Stimulated activated CD4-positive, alpha-beta T cell treated with anti-CD3 and anti-CD28 coated beads, Interleukin-4, amount 100 ng/mL, for 4 hours (primary cell): ENCODE data around the gene MAP3K13.

Experiments used
- DNase-seq, 2 experiments: peaks; one replicate each; pipeline ENCODE4 v3.0.0-alpha.2; 2020

The MAP3K13 gene

DNA sequence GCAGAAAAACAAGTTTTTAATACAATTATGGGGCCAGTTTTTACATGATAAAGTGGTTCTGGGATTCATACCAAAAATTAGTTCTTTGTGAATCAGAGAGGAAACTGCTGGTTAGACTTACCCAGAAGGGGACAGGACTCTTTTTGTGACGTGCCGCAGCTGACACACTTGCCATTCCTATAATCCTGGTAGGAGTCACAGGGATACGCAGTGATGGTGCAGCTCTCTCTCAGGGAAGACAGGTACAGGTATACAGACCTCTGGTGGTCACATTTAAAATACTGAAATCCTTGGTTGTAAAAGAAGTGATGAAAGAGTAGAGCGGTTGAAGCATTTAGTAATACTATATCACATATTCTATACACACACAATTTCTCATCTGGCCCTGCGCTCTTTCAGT lies 156.1 kb downstream of the MAP3K13 start:
- no peak for DNase-seq

GRCh38 chr3:185521349-185522138 lies 158.6 kb downstream of the MAP3K13 start:
- no peak for DNase-seq

- DNase-seq = no peak
Observed at GRCh38 chr3:185526349-185526951, 163.5 kb downstream of the MAP3K13 start.

DNA sequence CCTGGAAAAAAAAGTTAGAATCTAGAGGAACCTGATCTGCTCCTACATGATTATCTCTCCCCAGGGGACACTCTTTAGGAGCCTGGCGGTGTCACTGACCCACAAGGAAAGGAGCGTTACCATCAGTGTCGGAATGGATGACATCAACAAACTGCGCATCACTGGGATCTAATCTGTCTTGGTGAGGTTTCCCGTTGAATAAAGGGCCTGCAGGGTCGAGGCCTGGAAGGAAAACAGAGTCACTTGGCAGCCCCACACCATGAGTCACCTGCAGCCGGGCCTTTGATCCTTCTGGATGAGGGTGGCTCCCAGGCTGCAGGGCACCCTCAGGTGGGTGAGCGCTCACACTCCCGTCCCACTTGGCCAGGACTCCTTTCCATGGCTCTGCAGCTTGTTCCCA lies 164.4 kb downstream of the MAP3K13 start:
- no peak for DNase-seq

DNA sequence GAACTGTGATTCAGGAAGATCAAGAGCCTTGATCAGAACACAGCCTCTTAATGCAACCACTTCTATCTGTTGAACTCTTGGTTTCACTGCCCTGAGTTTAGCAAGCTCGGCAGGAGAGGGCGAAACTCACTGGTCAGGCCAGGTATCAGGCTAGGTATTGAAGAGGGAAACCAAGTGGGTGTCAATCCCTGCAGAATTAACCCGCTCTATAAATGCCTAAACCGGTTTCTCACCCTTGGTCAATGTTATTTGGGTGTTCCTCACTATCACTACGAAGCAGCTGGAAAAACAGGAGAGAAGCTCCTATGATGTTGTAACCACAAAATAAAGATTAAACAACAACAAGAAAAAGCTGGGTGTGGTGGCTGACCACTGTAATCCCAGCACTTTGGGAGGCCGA lies 165.6 kb downstream of the MAP3K13 start:
- no peak for DNase-seq

DNA sequence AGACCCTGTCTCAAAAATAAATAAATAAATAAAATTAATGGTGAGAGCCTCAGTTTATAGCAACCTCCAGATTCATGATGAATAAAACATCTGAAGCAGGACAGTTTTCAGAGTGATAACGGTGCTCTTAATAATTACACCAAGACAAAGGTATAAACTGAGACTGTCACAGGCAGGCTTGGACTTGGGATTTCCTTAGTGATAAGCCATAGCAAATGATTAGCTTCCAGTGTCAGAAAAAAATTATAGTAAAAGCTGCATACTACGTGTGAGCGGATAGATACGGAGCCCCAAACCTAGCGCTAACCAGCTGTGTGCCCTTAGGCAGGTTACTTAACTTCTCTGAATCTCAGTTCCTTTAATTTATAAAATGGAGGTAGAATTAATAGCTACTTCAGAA lies 167.9 kb downstream of the MAP3K13 start:
- DNase-seq = no peak

DNA sequence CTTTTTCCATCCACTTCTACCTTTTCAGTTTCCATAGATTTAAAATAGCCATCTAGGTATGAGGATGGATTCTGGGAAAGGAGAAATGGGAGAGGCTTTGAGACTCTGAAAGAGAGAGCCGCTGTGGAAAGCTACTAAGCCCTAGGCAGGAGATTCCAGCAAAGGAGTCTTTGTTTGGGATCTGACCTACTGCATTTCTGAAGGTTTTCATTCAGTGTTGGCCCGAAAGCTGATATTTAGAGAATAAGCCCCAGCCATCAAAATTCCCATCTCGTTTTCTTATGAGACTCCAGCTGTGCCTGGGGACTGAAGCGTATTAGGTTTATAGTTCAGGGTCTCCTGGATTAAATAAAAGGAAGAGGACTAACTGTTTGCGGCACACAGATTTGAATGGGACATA lies 170.0 kb downstream of the MAP3K13 start:
- no peak for DNase-seq

DNA sequence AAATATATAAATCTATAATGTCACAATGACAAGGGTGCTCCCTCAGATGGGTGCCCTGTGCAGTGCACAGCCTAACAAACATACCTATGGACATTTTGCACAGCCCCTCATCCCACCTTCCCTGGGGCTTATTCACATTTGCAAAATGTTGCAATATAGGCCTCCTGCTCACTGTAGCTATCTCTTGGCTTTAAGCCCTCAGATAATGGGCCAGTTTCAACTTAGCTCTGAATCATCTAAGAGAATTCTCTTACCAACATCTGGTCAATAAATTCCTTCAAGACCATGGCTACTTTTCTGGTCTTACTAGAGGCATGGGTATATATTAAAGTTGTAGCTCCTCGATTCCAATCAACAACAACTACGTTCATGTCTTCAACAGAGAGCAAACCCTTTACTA lies 171.6 kb downstream of the MAP3K13 start:
- no peak for DNase-seq

- DNase-seq = peak; percentile 2 to 14
Observed at GRCh38 chr3:185537369-185537970, 174.5 kb downstream of the MAP3K13 start.
